Measurements from ENCODE around the gene GIPC1.
"Not testable (repeated sequence)": the region's sequence is repeated elsewhere in the genome, so short reads cannot be mapped to it uniquely, and the experiment has no call there.

GIPC1 gene

GRCh38 chr19:14496029-14496833, at the start of gene GIPC1:
GIPC1 (minus strand) TSS chr19:14496127; CDS start chr19:14482976, 13,151 bp downstream.
- DNase-seq (ENCODE audit: low spot score): peak; percentile 100

GRCh38 chr19:14545716-14546082, 49.8 kb upstream of the GIPC1 start:
- DNase-seq (ENCODE audit: low spot score): no peak

- DNase-seq (ENCODE audit: low spot score): peak; percentile 8
Measured at GRCh38 chr19:14544977-14545715, 49.2 kb upstream of the GIPC1 start.

- DNase-seq (ENCODE audit: low spot score): peak; percentile 2
Measured at GRCh38 chr19:14544047-14544446, 48.1 kb upstream of the GIPC1 start.

- peak; percentile 44 for DNase-seq (ENCODE audit: low spot score)
Measured at GRCh38 chr19:14542711-14543328, 46.9 kb upstream of the GIPC1 start.

GRCh38 chr19:14541979-14542378, 46.1 kb upstream of the GIPC1 start:
- not testable (repeated sequence) for DNase-seq (ENCODE audit: low spot score)

- DNase-seq (ENCODE audit: low spot score): no peak
Measured at GRCh38 chr19:14540741-14541525, 45.0 kb upstream of the GIPC1 start.

GRCh38 chr19:14536926-14537692, 41.2 kb upstream of the GIPC1 start:
- DNase-seq (ENCODE audit: low spot score): peak; percentile 42

- DNase-seq (ENCODE audit: low spot score): no peak
Measured at GRCh38 chr19:14533450-14533849, 37.5 kb upstream of the GIPC1 start.

- DNase-seq (ENCODE audit: low spot score): no peak
Measured at GRCh38 chr19:14530506-14530905, 34.6 kb upstream of the GIPC1 start.

- peak; percentile 28 for DNase-seq (ENCODE audit: low spot score)
Measured at GRCh38 chr19:14530005-14530348, 34.0 kb upstream of the GIPC1 start.

- DNase-seq (ENCODE audit: low spot score): peak; percentile 99
Measured at GRCh38 chr19:14529254-14530004, 33.5 kb upstream of the GIPC1 start, which contains the start of gene TECR. TECR (plus strand) TSS chr19:14529594; CDS start chr19:14529697, 103 bp downstream.

GRCh38 chr19:14528419-14529253, 32.7 kb upstream of the GIPC1 start:
- DNase-seq (ENCODE audit: low spot score): no peak

GRCh38 chr19:14526423-14526822, 30.5 kb upstream of the GIPC1 start:
- DNase-seq (ENCODE audit: low spot score): no peak

GRCh38 chr19:14525729-14526128, 29.8 kb upstream of the GIPC1 start:
- no peak for DNase-seq (ENCODE audit: low spot score)

- DNase-seq (ENCODE audit: low spot score): no peak
Measured at GRCh38 chr19:14520543-14520942, 24.6 kb upstream of the GIPC1 start.

- DNase-seq (ENCODE audit: low spot score): no peak
Measured at GRCh38 chr19:14519860-14520407, 24.0 kb upstream of the GIPC1 start.

- no peak for DNase-seq (ENCODE audit: low spot score)
Measured at GRCh38 chr19:14519245-14519859, 23.4 kb upstream of the GIPC1 start.
